SK-N-SH treated with all-trans-retinoic acid at 6 μM for 48 hours (cell line): Measurements from ENCODE around the gene FXR1.
"Not testable (repeated sequence)": the region's sequence is repeated elsewhere in the genome, so short reads cannot be mapped to it uniquely, and the experiment has no call there.

Experiments
- ATAC-seq: fragments of 200-7000 bp; cut with Tn5 transposase; 3 replicates; pipeline ENCODE4 v1.9.1; 2020; ENCODE audit warnings: mild to moderate bottlenecking, moderate library complexity
- BACH2 ChIP-seq: fragments of 250-450 bp; sonication (Bioruptor Pico); IDR thresholded peaks from 2 replicates; pipeline ENCODE4 v1.9.0; 2021; ENCODE audit warnings: mild to moderate bottlenecking, borderline replicate concordance
- CREB5 ChIP-seq: fragments of 250-450 bp; sonication (Bioruptor Pico); IDR thresholded peaks from 2 replicates; pipeline ENCODE4 v1.5.1; 2020; ENCODE audit warnings: low read depth, mild to moderate bottlenecking, moderate library complexity
- CSDC2 ChIP-seq: fragments of 250-450 bp; sonication (Bioruptor Pico); IDR thresholded peaks from 2 replicates; pipeline ENCODE4 v1.5.0; 2020; ENCODE audit warnings: mild to moderate bottlenecking, moderate library complexity
- CSRNP3 ChIP-seq: fragments of 250-450 bp; sonication (Bioruptor Pico); IDR thresholded peaks from 2 replicates; pipeline ENCODE4 v1.5.1; 2021; ENCODE audit warnings: mild to moderate bottlenecking, moderate library complexity
- GLIS3 ChIP-seq: fragments of 250-450 bp; sonication (Bioruptor Pico); IDR thresholded peaks from 2 replicates; pipeline ENCODE4 v1.5.0; 2020; ENCODE audit warnings: mild to moderate bottlenecking, moderate library complexity
- ISL1 ChIP-seq: fragments of 250-450 bp; sonication (Bioruptor Pico); IDR thresholded peaks from 2 replicates; pipeline ENCODE4 v2.1.2; 2022; ENCODE audit warnings: mild to moderate bottlenecking, moderate library complexity
- RARB ChIP-seq: fragments of 250-450 bp; sonication (Bioruptor Pico); IDR thresholded peaks from 2 replicates; pipeline ENCODE4 v1.8.0; 2021; ENCODE audit warnings: mild to moderate bottlenecking, moderate library complexity
- SNAI2 ChIP-seq: fragments of 250-450 bp; sonication (Bioruptor Pico); IDR thresholded peaks from 2 replicates; pipeline ENCODE4 v1.5.0; 2020; ENCODE audit warnings: mild to moderate bottlenecking, moderate library complexity
- TCF4 ChIP-seq: fragments of 250-450 bp; sonication (Bioruptor Pico); IDR thresholded peaks from 2 replicates; pipeline ENCODE4 v1.8.0; 2021; ENCODE audit warnings: mild to moderate bottlenecking, moderate library complexity, borderline replicate concordance
- TOX ChIP-seq: fragments of 250-450 bp; sonication (Bioruptor Pico); IDR thresholded peaks from 2 replicates; pipeline ENCODE4 v1.8.0; 2021; ENCODE audit warnings: mild to moderate bottlenecking, moderate library complexity, borderline replicate concordance
- TSHZ2 ChIP-seq: fragments of 250-450 bp; sonication (Bioruptor Pico); IDR thresholded peaks from 2 replicates; pipeline ENCODE4 v1.5.0; 2020; ENCODE audit warnings: mild to moderate bottlenecking, moderate library complexity
- ZC3H10 ChIP-seq: fragments of 250-450 bp; sonication (Bioruptor Pico); IDR thresholded peaks from 2 replicates; pipeline ENCODE4 v1.5.1; 2021; ENCODE audit warnings: mild to moderate bottlenecking, moderate library complexity
- ZFP30 ChIP-seq: fragments of 450-650 bp; formaldehyde crosslinking; IDR thresholded peaks from 2 replicates; pipeline ENCODE4 v1.5.0; 2022; ENCODE audit warnings: mild to moderate bottlenecking, moderate library complexity
- ZNF8 ChIP-seq: fragments of 450-650 bp; formaldehyde crosslinking; IDR thresholded peaks from 2 replicates; pipeline ENCODE4 v1.5.0; 2020; ENCODE audit warnings: mild to moderate bottlenecking, moderate library complexity

FXR1 gene

GRCh38 chr3:180981912-180982311, 69.4 kb downstream of the FXR1 start (continued):
- no peak for TF ChIP-seq TSHZ2 (CRISPR knock-in tag)
- TF ChIP-seq ISL1: no peak
- TF ChIP-seq CREB5 (CRISPR knock-in tag): no peak
- TF ChIP-seq TOX (CRISPR knock-in tag): no peak
- no peak for TF ChIP-seq SNAI2
- TF ChIP-seq, all 23 proteins: peak for 0

- TF ChIP-seq ZNF8 (CRISPR knock-in tag) (no peak), CSDC2 (CRISPR knock-in tag) (no peak), TCF4 (CRISPR knock-in tag) (no peak), GLIS3 (CRISPR knock-in tag) (no peak), TSHZ2 (CRISPR knock-in tag) (no peak), ZFP30 (CRISPR knock-in tag) (no peak), BACH2 (CRISPR knock-in tag) (no peak)
- ATAC-seq: no peak
These were observed 70.7 kb downstream of the FXR1 start for GRCh38 chr3:180983136-180983535.

- ATAC-seq: not testable (repeated sequence)
These were observed 73.9 kb downstream of the FXR1 start for GRCh38 chr3:180986366-180986765.

- no peak for ATAC-seq
- TF ChIP-seq BACH2 (CRISPR knock-in tag) (no peak), SNAI2 (no peak), RARB (CRISPR knock-in tag) (no peak), TSHZ2 (CRISPR knock-in tag) (no peak), CSRNP3 (no peak), ZC3H10 (CRISPR knock-in tag) (no peak)
- TF ChIP-seq, all 23 proteins: peak for 0
These were observed 74.9 kb downstream of the FXR1 start for GRCh38 chr3:180987344-180987743.
